Right lobe of liver (tissue), 6 donors: ENCODE measurements around the gene THG1L. TPM values are rescaled to one million over a fixed set of nuclear protein-coding genes. Genes with fewer than 3 reads are reported as not detected.
"Not testable (repeated sequence)": the region's sequence is repeated elsewhere in the genome, so short reads cannot be mapped to it uniquely, and the experiment has no call there.

Experiments used
- ATAC-seq, 4 donors: fragments of 200-7000 bp; cut with Tn5 transposase; one replicate each; pipeline ENCODE4 v1.9.1; 2020; ENCODE audit warnings: mild to moderate bottlenecking in 4 of 4, moderate library complexity in 4 of 4
- DNase-seq, 3 donors: peaks; one replicate each; pipeline ENCODE4 v3.0.0-alpha.2; 2020
- H3K27ac ChIP-seq, 3 donors: fragments of 200-600 bp; one replicate each; pipeline ENCODE4 v1.8.0; 2022
- H3K27me3 ChIP-seq, 2 donors: fragments of 200-600 bp; one replicate each; pipeline ENCODE4 v1.8.0; 2022
- H3K36me3 ChIP-seq, 4 donors: fragments of 200-600 bp; sonication (generic) in 1 of 4; one replicate each; pipeline versions ENCODE4 v1.5.1 to v1.8.0; 2017 to 2022; ENCODE audit warnings: control low read depth in 1 of 4
- H3K4me1 ChIP-seq, 4 donors: fragments of 200-600 bp; sonication (generic) in 1 of 4; one replicate each; pipeline versions ENCODE4 v1.5.1 to v1.8.0; 2017 to 2022; ENCODE audit warnings: control low read depth in 1 of 4
- H3K4me3 ChIP-seq, 3 donors: fragments of 200-600 bp; one replicate each; pipeline ENCODE4 v1.8.0; 2022
- H3K9me3 ChIP-seq, 4 donors: fragments of 200-600 bp; sonication (generic) in 1 of 4; one replicate each; pipeline versions ENCODE4 v1.5.1 to v1.8.0; 2017 to 2022; ENCODE audit warnings: control low read depth in 1 of 4
- POLR2A ChIP-seq: fragments of 450-650 bp; IDR thresholded peaks from one replicate; pipeline ENCODE4 v1.6.1; 2017; ENCODE audit warnings: antibody characterized with exemption, mild to moderate bottlenecking
- WGBS: methylation state at CpG from one replicate; pipeline ENCODE4 v1.1.6; 2018; ENCODE audit warnings: low coverage, low lambda C conversion rate; ENCODE audit not compliant: insufficient coverage; ENCODE audit errors: missing lambda C conversion rate; 5-methylcytosine and 5-hydroxymethylcytosine counted together
- intact Hi-C, 2 donors: fragments of 100-400 bp; cut with DNase I; formaldehyde crosslinking; loops; one replicate each; pipeline versions ENCODE4 v1.11.2 to v1.14.1; 2022
- long read RNA-seq: library from polyadenylated mRNA; unstranded; transcript quantifications from one replicate; pipeline ENCODE4 v2.0.0, GENCODE V29; 2019
- total RNA-seq, 6 experiments: library from RNA; depleted of rRNA in 2 of 6; stranded (reverse); fragments of >200 nt in 2 of 6; fragmentation: NEBNext Ultra II Directional in 3 of 6; extraction: Animal tissue kit (Norgen Biotek cat#: 25700) in 3 of 6; gene quantifications; one replicate each; pipeline versions ENCODE4 v1.1.0 to v1.2.4, GENCODE V29; 2016 to 2023
- TF ChIP-seq, protein P1 (sequence below), 4 donors: fragments of 200-600 bp in 3 of 4; fragments of 450-650 bp in 1 of 4; IDR thresholded peaks; one replicate each; pipeline versions ENCODE4 v1.5.1 to v1.8.0; 2016 to 2022; ENCODE audit warnings: antibody characterized with exemption in 4 of 4, mild to moderate bottlenecking in 2 of 4
- donor health status: DM: no; HTN: yes; CAD: no.
- donor health status: DM: no; HTN: no; CAD: no.
- donor health status: DM: no; HTN: no; CAD: no.
- donor health status: DM: no; HTN: yes; CAD: no.
- donor health status: DM: no; HTN: yes; CAD: no.

Gene THG1L
- total RNA-seq: 1 to 10 TPM; 3.3 to 7.8 (median 5.5) TPM
- long read RNA-seq, partial matches to known transcripts: 0 of 2 reads
- long read RNA-seq, other reads (novel, unspliced or antisense): 0 of 2 reads

GRCh38 chr5:157731272-157732129 lies at the start of gene THG1L:
THG1L (plus strand) TSS chr5:157731420; CDS start chr5:157731441, 21 bp downstream.
- Histone ChIP-seq H3K36me3 (peaks cover 0 to 6% (median under 1%) of the 10 kb centered on the region in 4 donors), H3K4me1 (peaks cover 0 to 4% (median 0%) of the 10 kb centered on the region in 4 donors), H3K9me3 (no peaks in the 10 kb centered on the region), H3K4me3 (peak within 1 kb of the TSS; percentile 58 to 67 (median 67)), H3K27ac (peak within 1 kb of the TSS; percentile 18 to 79 (median 67)), H3K27me3 (no peaks in the 10 kb centered on the region)
- WGBS: 3% methylated on average over 12 of the region's 47 CpGs
- ATAC-seq (peak; percentile 99 to 100 (median 100)), DNase-seq (peak; percentile 97 to 99 (median 99))
- TF ChIP-seq, protein P1, sequence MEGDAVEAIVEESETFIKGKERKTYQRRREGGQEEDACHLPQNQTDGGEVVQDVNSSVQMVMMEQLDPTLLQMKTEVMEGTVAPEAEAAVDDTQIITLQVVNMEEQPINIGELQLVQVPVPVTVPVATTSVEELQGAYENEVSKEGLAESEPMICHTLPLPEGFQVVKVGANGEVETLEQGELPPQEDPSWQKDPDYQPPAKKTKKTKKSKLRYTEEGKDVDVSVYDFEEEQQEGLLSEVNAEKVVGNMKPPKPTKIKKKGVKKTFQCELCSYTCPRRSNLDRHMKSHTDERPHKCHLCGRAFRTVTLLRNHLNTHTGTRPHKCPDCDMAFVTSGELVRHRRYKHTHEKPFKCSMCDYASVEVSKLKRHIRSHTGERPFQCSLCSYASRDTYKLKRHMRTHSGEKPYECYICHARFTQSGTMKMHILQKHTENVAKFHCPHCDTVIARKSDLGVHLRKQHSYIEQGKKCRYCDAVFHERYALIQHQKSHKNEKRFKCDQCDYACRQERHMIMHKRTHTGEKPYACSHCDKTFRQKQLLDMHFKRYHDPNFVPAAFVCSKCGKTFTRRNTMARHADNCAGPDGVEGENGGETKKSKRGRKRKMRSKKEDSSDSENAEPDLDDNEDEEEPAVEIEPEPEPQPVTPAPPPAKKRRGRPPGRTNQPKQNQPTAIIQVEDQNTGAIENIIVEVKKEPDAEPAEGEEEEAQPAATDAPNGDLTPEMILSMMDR (IDR thresholded peaks at IDR 0.05): no peak
- TF ChIP-seq POLR2A: peak; percentile 90
- intact Hi-C loops: no loop called here

- no peak for TF ChIP-seq POLR2A
- TF ChIP-seq, protein P1 (IDR thresholded peaks at IDR 0.05): no peak
- Histone ChIP-seq H3K36me3 (no peaks in the 10 kb centered on the region), H3K4me3 (no peak overlapping the region), H3K27me3 (no peaks in the 10 kb centered on the region), H3K4me1 (no peaks in the 10 kb centered on the region), H3K9me3 (no peaks in the 10 kb centered on the region), H3K27ac (no peak overlapping the region)
- intact Hi-C loops: no loop called here
- 46% methylated on average over 3 of the region's 3 CpGs for WGBS
- peak in 1 of 3 donors; percentile 1 for DNase-seq
- ATAC-seq: no peak
Observed at GRCh38 chr5:157682257-157682656, 49.0 kb upstream of the THG1L start.

DNA sequence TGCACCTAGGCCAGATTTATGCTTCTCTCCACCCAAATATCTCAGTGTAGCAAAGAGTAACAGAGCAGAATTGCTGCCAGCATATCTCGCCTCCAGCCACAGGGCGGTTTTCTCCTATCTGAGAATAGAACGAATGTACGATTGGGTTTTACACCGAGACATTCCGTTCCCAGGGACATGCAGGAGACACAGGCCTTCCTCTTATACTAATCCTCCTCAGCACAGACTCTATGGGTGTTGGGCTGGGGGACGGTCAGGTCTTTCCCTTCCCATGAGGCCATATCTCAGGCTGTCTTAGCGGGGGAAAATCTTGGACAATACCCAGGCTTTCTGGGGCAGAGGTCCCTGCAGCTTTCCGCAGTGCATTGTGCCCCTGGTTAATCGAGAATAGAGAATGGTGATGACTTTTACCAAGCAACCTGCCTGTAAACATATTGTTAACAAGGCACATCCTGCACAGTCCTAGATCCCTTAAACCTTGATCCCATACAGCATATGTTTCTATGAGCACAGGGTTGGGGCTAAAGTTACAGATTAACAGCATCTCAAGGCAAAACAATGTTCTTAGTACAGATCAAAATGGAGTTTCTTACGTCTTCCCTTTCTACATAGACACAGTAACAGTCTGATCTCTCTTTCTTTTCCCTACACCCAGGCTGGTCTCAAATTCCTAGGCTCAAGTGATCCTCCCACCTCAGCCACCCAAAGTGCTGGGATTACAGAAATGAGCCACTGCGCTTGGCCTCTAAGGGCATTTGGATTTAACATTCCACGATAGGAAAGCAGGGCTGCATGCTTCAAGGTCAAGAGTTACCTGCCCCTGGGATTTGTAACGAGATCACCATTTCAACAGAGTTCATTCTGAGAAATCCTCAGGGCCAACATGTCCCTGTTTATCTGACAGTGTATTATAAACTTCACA lies 44.7 kb upstream of the THG1L start:
- H3K4me1 ChIP-seq, H3K4me3 ChIP-seq, intact Hi-C loops, H3K27ac ChIP-seq, H3K36me3 ChIP-seq, H3K27me3 ChIP-seq, ATAC-seq, H3K9me3 ChIP-seq: not testable (repeated sequence)
- peak in 1 of 3 donors; percentile 14 for DNase-seq
- 78% methylated on average over 13 of the region's 14 CpGs for WGBS

DNA sequence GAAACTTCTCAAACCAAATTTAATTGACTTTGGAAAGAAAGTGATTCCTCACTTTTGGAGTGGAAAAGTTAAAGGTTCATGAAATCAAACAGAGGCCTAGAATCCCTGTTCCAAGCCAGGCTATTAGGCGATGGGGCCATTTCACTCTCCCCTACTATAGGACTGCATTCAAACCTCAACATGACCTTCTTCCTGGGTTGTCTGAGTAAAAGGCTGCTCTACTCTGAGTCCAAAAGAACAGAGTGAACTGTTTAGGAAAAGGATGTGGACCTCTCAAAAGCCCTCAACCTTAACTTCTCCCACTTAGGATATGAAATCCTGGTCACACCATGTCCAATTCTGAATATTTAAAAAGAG lies 44.0 kb upstream of the THG1L start:
- Histone ChIP-seq H3K27ac (no peak overlapping the region), H3K4me1 (no peaks in the 10 kb centered on the region), H3K9me3 (no peaks in the 10 kb centered on the region), H3K27me3 (no peaks in the 10 kb centered on the region), H3K36me3 (no peaks in the 10 kb centered on the region), H3K4me3 (no peak overlapping the region)
- no peak for TF ChIP-seq POLR2A
- TF ChIP-seq, protein P1 (IDR thresholded peaks at IDR 0.05): no peak
- no peak for DNase-seq
- WGBS: 89% methylated on average over 1 of the region's 1 CpG
- ATAC-seq: no peak
- intact Hi-C loops: no loop called here
